Measurements from ENCODE around the gene ADI1. TPM values are rescaled to one million over a fixed set of nuclear protein-coding genes. Genes with fewer than 3 reads are reported as not detected.

ADI1 gene
- total and polyA plus RNA-seq, 7 donors = 35.7 to 114 (median 86.3) TPM

- Histone ChIP-seq H3K27me3 (no peaks in the 10 kb centered on the region), H3K36me3 (peaks cover 5 to 67% (median 26%) of the 10 kb centered on the region in 4 donors), H3K9me3 (no peaks in the 10 kb centered on the region), H3K27ac (peak overlapping the region in 2 of 4 donors; percentile 20 to 46), H3K4me3 (no peak overlapping the region), H3K4me1 (peaks cover 0 to 1% (median under 1%) of the 10 kb centered on the region in 4 donors)
- DNase-seq = no peak
- intact Hi-C loops (cut with DNase I) = no loop called here
- 60 to 93% methylated on average over 5 of the region's 5 CpGs for WGBS, 2 donors
- TF ChIP-seq CTCF (IDR thresholded peaks at IDR 0.05) (no peak), POLR2A (IDR thresholded peaks at IDR 0.05) (no peak), EP300 (IDR thresholded peaks at IDR 0.05) (no peak), POLR2AphosphoS5 (IDR thresholded peaks at IDR 0.05) (no peak)
These were observed 42.4 kb downstream of the ADI1 start for GRCh38 chr2:3476985-3477327.

- intact Hi-C loops (cut with DNase I) = no loop called here
- Histone ChIP-seq H3K27ac (peak overlapping the region; percentile 8 to 46 (median 18)), H3K36me3 (peaks cover 5 to 67% (median 26%) of the 10 kb centered on the region in 4 donors), H3K9me3 (no peaks in the 10 kb centered on the region), H3K4me1 (peaks cover 0 to 6% (median 4%) of the 10 kb centered on the region in 4 donors), H3K4me3 (no peak overlapping the region), H3K27me3 (no peaks in the 10 kb centered on the region)
- TF ChIP-seq POLR2AphosphoS5 (IDR thresholded peaks at IDR 0.05) = no peak
- TF ChIP-seq CTCF (IDR thresholded peaks at IDR 0.05) = no peak
- TF ChIP-seq POLR2A (IDR thresholded peaks at IDR 0.05) = no peak
- no peak for TF ChIP-seq EP300 (IDR thresholded peaks at IDR 0.05)
- DNase-seq = no peak
- 81 to 91% methylated on average over 14 of the region's 14 CpGs for WGBS, 2 donors
These were observed 42.9 kb downstream of the ADI1 start for GRCh38 chr2:3476321-3476984.

GRCh38 chr2:3475771-3476170 is 43.6 kb downstream of the ADI1 start:
- Histone ChIP-seq H3K4me3 (no peak overlapping the region), H3K36me3 (peaks cover 5 to 67% (median 26%) of the 10 kb centered on the region in 4 donors), H3K9me3 (no peaks in the 10 kb centered on the region), H3K27ac (peak overlapping the region; percentile 8 to 46 (median 18)), H3K27me3 (no peaks in the 10 kb centered on the region), H3K4me1 (peaks cover 0 to 13% (median 10%) of the 10 kb centered on the region in 4 donors)
- TF ChIP-seq POLR2AphosphoS5 (IDR thresholded peaks at IDR 0.05) (no peak), CTCF (IDR thresholded peaks at IDR 0.05) (no peak), EP300 (IDR thresholded peaks at IDR 0.05) (no peak), POLR2A (IDR thresholded peaks at IDR 0.05) (no peak)
- WGBS, 2 donors = 95 to 96% methylated on average over 28 of the region's 28 CpGs
- intact Hi-C loops (cut with DNase I) = no loop called here
- no peak for DNase-seq

GRCh38 chr2:3472966-3473365 is 46.4 kb downstream of the ADI1 start:
- 83 to 89% methylated on average over 10 of the region's 10 CpGs for WGBS, 2 donors
- Histone ChIP-seq H3K4me1 (peaks cover 0 to 35% (median 32%) of the 10 kb centered on the region in 4 donors), H3K4me3 (no peak overlapping the region), H3K36me3 (peaks cover 6 to 61% (median 19%) of the 10 kb centered on the region in 4 donors), H3K9me3 (no peaks in the 10 kb centered on the region), H3K27me3 (no peaks in the 10 kb centered on the region), H3K27ac (no peak overlapping the region)
- TF ChIP-seq POLR2A (IDR thresholded peaks at IDR 0.05) = no peak
- no peak for TF ChIP-seq EP300 (IDR thresholded peaks at IDR 0.05)
- no peak for TF ChIP-seq POLR2AphosphoS5 (IDR thresholded peaks at IDR 0.05)
- no peak for TF ChIP-seq CTCF (IDR thresholded peaks at IDR 0.05)
- no peak for DNase-seq
- intact Hi-C loops (cut with DNase I) = no loop called here
